ENCODE measurements around the gene SECISBP2. TPM values are rescaled to one million over a fixed set of nuclear protein-coding genes. Genes with fewer than 3 reads are reported as not detected.

The SECISBP2 gene
- total RNA-seq, 1 donor: 32.6 TPM

DNA sequence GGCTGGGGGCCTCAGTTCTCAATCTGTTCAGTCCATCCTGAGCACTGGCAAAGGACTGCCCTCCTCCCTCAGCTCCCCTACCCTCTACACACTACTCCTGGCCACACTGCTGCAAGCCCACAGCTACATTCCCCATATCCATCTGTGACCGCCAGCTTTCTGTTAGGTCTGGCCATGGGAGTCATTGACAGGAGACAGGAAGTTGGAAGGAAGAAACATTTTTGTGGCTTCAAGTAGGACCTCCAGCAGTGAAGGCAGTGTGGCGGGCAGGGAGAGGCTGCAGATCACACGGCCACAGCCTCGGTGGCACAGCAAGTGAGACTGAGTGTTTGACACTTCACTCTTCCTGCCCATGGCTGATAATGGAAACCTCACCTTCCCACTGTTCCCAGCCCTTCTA lies 55.9 kb downstream of the SECISBP2 start:
- no peak for DNase-seq (ENCODE audit: low read depth)
- TF ChIP-seq, protein P1, sequence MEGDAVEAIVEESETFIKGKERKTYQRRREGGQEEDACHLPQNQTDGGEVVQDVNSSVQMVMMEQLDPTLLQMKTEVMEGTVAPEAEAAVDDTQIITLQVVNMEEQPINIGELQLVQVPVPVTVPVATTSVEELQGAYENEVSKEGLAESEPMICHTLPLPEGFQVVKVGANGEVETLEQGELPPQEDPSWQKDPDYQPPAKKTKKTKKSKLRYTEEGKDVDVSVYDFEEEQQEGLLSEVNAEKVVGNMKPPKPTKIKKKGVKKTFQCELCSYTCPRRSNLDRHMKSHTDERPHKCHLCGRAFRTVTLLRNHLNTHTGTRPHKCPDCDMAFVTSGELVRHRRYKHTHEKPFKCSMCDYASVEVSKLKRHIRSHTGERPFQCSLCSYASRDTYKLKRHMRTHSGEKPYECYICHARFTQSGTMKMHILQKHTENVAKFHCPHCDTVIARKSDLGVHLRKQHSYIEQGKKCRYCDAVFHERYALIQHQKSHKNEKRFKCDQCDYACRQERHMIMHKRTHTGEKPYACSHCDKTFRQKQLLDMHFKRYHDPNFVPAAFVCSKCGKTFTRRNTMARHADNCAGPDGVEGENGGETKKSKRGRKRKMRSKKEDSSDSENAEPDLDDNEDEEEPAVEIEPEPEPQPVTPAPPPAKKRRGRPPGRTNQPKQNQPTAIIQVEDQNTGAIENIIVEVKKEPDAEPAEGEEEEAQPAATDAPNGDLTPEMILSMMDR (IDR thresholded peaks at IDR 0.05; ENCODE audit: insufficient read depth, low read length): no peak
- H3K4me3 ChIP-seq (ENCODE audit: low read depth, low read length): no peak overlapping the region

DNA sequence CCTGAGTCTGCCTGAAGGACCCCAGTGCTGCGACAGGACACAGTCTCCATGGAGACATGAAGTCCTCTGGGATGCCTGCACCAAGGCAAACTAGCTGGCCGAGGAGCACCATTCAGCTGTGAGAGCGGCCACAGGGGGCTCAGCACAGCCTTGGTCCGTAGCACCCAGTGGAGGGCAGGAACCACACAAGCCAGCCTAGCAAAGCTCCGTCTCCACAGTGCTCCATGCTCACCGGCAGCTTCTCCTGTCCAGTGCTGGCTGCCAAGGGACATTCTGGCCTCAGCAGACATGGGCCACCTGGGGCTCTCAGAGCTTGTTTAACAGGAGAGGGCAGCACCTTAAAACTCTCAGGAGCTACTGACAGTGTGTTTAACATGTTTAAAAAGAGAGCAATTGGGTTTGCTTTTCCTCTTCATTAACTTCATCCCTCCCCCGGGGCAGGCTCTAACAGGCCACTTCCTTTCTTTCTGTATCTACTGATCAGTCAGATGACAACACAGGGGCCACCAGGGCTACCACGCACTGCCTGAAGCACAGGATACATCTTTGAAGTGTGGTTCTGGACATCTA lies 57.0 kb downstream of the SECISBP2 start:
- TF ChIP-seq, protein P1 (IDR thresholded peaks at IDR 0.05; ENCODE audit: insufficient read depth, low read length): no peak
- H3K4me3 ChIP-seq (ENCODE audit: low read depth, low read length): no peak overlapping the region
- no peak for DNase-seq (ENCODE audit: low read depth)

DNA sequence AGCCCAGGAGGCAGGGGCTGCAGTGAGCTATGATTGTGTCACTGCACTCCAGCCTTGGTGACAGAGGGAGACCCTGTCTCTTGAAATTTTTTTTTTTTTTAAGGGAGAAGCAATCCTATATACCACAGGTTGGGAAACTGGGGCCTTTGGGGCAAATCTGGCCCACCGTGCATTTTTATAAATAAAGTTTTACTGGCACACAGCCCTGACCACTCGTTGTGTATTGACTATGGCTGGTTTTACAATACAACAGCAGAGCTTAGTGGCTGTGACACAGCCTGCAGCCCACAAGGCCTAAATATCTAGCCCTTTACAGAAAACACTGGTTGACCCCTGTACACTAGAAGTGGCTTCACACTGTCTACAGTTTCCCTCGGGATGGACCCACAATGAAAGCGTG lies 58.0 kb downstream of the SECISBP2 start:
- no peak overlapping the region for H3K4me3 ChIP-seq (ENCODE audit: low read depth, low read length)
- no peak for DNase-seq (ENCODE audit: low read depth)
- TF ChIP-seq, protein P1 (IDR thresholded peaks at IDR 0.05; ENCODE audit: insufficient read depth, low read length): no peak

DNA sequence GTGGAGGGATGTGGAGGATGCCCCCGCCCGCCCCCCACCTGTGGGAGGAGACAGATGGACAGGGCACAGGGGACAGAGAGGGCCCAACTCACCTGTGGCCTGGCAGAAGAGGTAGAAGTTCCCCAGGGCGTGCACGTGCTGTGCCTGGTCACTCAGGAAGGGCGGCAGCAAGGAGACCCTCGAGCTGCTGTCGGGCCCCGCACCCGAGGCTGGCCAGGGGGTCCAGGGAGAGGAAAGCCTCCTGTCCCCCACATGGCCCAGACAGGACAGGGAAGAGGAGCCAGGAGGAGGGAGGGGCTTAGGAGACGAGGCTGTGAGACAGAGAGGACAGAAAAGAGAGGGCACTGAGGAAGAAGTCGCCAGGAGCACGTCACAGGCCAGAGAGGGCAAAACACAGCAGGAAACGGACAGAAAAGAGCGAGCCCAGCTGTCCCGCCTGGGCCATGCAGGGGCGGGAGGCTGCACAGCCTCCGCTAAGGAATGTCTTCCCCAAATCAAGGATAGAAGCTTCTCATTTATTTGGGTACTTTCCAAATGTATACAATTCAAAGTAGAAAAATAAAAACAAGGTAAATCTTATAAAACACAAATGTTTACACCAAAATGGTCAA lies 58.5 kb downstream of the SECISBP2 start:
- TF ChIP-seq, protein P1 (IDR thresholded peaks at IDR 0.05; ENCODE audit: insufficient read depth, low read length): no peak
- no peak overlapping the region for H3K4me3 ChIP-seq (ENCODE audit: low read depth, low read length)
- no peak for DNase-seq (ENCODE audit: low read depth)

DNA sequence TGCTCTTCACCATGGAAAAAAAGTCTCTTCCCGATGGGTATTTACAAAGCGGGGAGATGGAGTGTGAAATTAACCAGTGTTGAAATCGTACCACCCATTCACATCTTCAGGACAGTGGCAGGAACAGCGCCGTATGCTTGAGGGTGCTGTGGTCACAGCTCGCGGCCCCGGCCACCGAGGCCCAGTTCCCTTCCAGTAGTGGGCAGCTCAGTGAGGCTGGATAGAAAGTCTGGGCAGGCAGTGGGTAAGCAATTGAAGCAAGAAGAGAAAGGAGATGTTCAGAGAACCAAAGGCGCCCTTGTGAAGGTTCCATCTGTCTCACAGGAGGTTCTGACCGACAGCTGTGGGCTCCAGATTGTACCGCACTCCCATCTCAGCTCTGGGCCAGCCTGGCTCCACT lies 59.1 kb downstream of the SECISBP2 start:
- TF ChIP-seq, protein P1 (IDR thresholded peaks at IDR 0.05; ENCODE audit: insufficient read depth, low read length): no peak
- DNase-seq (ENCODE audit: low read depth): no peak
- H3K4me3 ChIP-seq (ENCODE audit: low read depth, low read length): no peak overlapping the region

DNA sequence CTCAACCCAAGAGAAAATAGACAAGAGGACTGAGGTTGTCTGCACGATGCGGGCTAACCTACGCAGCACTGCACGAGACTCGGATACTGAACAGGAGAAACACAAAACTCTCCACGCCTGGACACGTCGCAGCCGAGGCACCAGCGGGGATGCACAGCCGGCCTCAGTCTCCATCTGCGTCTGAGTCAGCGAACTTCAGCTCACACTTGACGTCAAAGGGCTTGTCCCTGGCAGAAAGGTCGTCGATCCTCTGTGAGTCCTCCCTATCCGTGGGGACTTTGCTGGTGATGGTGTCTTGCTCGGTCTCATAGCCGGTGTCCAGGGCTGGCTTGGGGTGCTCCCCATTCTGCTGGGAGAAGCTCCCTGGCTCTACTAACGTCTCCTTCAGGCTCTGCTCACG lies 60.2 kb downstream of the SECISBP2 start:
- H3K4me3 ChIP-seq (ENCODE audit: low read depth, low read length): no peak overlapping the region
- DNase-seq (ENCODE audit: low read depth): no peak

More for the DNA sequence above, 60.2 kb downstream of the SECISBP2 start:
- TF ChIP-seq, protein P1 (IDR thresholded peaks at IDR 0.05; ENCODE audit: insufficient read depth, low read length): no peak
